GM23338 (cell line): ENCODE data around the gene JAG1. TPM values are rescaled to one million over a fixed set of nuclear protein-coding genes. Genes with fewer than 3 reads are reported as not detected.

ENCODE experiments used
- ATAC-seq: fragments of 200-7000 bp; cut with Tn5 transposase; 3 replicates; pipeline ENCODE4 v1.9.1; 2020
- DNase-seq: peaks from one replicate; pipeline ENCODE4 v3.0.0-alpha.2; 2015; ENCODE audit warnings: low spot score
- H2AFZ ChIP-seq: fragments of 200-600 bp; sonication (generic); 2 replicates; pipeline ENCODE4 v1.8.0; 2016; ENCODE audit warnings: antibody characterized with exemption, mild to moderate bottlenecking, moderate library complexity
- H3F3A ChIP-seq: fragments of 200-600 bp; sonication (generic); replicated peaks from 2 replicates; pipeline ENCODE4 v1.8.0; 2017; ENCODE audit warnings: antibody characterized with exemption, mixed run types, low read depth
- H3K27ac ChIP-seq: fragments of 200-600 bp; sonication (generic); 2 replicates; pipeline ENCODE4 v1.6.1; 2016; ENCODE audit warnings: low read depth
- H3K27me3 ChIP-seq: fragments of 200-600 bp; sonication (generic); 2 replicates; pipeline ENCODE4 v1.8.0; 2016; ENCODE audit warnings: mild to moderate bottlenecking, mixed run types, moderate library complexity; ENCODE audit not compliant: insufficient read depth
- H3K36me3 ChIP-seq: fragments of 200-600 bp; sonication (generic); 2 replicates; pipeline ENCODE4 v1.8.0; 2016; ENCODE audit warnings: mild to moderate bottlenecking; ENCODE audit not compliant: insufficient read depth
- H3K4me1 ChIP-seq: fragments of 200-600 bp; sonication (generic); 2 replicates; pipeline ENCODE4 v1.8.0; 2016; ENCODE audit warnings: mild to moderate bottlenecking, moderate library complexity; ENCODE audit not compliant: insufficient read depth
- H3K4me2 ChIP-seq: fragments of 200-600 bp; sonication (generic); 2 replicates; pipeline ENCODE4 v1.7.1; 2017; ENCODE audit warnings: mixed run types
- H3K4me3 ChIP-seq: fragments of 200-600 bp; sonication (generic); 2 replicates; pipeline ENCODE4 v1.6.1; 2016; ENCODE audit warnings: mixed run types
- H3K79me2 ChIP-seq: fragments of 200-600 bp; sonication (generic); replicated peaks from 2 replicates; pipeline ENCODE4 v1.8.0; 2017; ENCODE audit warnings: mild to moderate bottlenecking; ENCODE audit not compliant: insufficient read depth
- H3K9me2 ChIP-seq: fragments of 200-600 bp; sonication (generic); 2 replicates; pipeline ENCODE4 v1.8.0; 2017; ENCODE audit not compliant: insufficient read depth
- H4K20me1 ChIP-seq: fragments of 200-600 bp; sonication (generic); replicated peaks from 2 replicates; pipeline ENCODE4 v1.8.0; 2017; ENCODE audit warnings: mild to moderate bottlenecking; ENCODE audit not compliant: insufficient read depth
- H3K27ac Mint-ChIP-seq: 2 replicates; pipeline ENCODE4 v1.8.0; 2020; ENCODE audit warnings: inconsistent platforms, mild to moderate bottlenecking, moderate library complexity, mixed read lengths
- H3K27me3 Mint-ChIP-seq: 3 replicates; pipeline ENCODE4 v1.8.0; 2022; ENCODE audit warnings: low read depth, mild to moderate bottlenecking, moderate library complexity, mixed read lengths, inconsistent platforms; ENCODE audit not compliant: insufficient read depth, poor library complexity
- H3K36me3 Mint-ChIP-seq: 3 replicates; pipeline ENCODE4 v1.8.0; 2021; ENCODE audit warnings: low read depth, mild to moderate bottlenecking, inconsistent platforms, moderate library complexity, mixed read lengths
- H3K4me1 Mint-ChIP-seq: 3 replicates; pipeline ENCODE4 v1.8.0; 2020; ENCODE audit warnings: mild to moderate bottlenecking, inconsistent platforms, mixed read lengths
- H3K4me3 Mint-ChIP-seq: 3 replicates; pipeline ENCODE4 v1.8.0; 2021; ENCODE audit warnings: moderate library complexity, mild to moderate bottlenecking, inconsistent platforms, mixed read lengths
- H3K9me3 Mint-ChIP-seq: 3 replicates; pipeline ENCODE4 v1.8.0; 2020; ENCODE audit warnings: moderate library complexity, mild to moderate bottlenecking, inconsistent platforms, mixed read lengths
- CREB1 ChIP-seq: fragments of 250-450 bp; sonication (Bioruptor Pico); IDR thresholded peaks from 2 replicates; pipeline ENCODE4 v1.5.0; 2020; ENCODE audit warnings: low read depth, mild to moderate bottlenecking, moderate library complexity
- EZH2 ChIP-seq: fragments of 200-600 bp; sonication (generic); IDR thresholded peaks from one replicate; pipeline ENCODE4 v1.8.0; 2017; ENCODE audit warnings: antibody characterized with exemption, mild to moderate bottlenecking, low read depth; ENCODE audit not compliant: unreplicated experiment
- JUNB ChIP-seq: IDR thresholded peaks from one replicate; pipeline ENCODE4 v1.6.1; 2016; ENCODE audit warnings: antibody characterized with exemption; ENCODE audit not compliant: unreplicated experiment
- NANOG ChIP-seq: IDR thresholded peaks from 2 replicates; pipeline ENCODE4 v1.6.1; 2016; ENCODE audit warnings: antibody characterized with exemption, borderline replicate concordance
- POLR2AphosphoS5 ChIP-seq: IDR thresholded peaks from 2 replicates; pipeline ENCODE4 v1.6.1; 2016; ENCODE audit warnings: antibody characterized with exemption, low read depth
- STAT1 ChIP-seq: IDR thresholded peaks from one replicate; pipeline ENCODE4 v1.6.1; 2016; ENCODE audit warnings: antibody characterized with exemption; ENCODE audit not compliant: unreplicated experiment
- ZNF114 ChIP-seq: fragments of 250-450 bp; sonication (Bioruptor Pico); IDR thresholded peaks from 2 replicates; pipeline ENCODE4 v1.5.0; 2020; ENCODE audit warnings: mild to moderate bottlenecking, moderate library complexity
- ZNF331 ChIP-seq: fragments of 250-450 bp; sonication (Bioruptor Pico); IDR thresholded peaks from 2 replicates; pipeline ENCODE4 v1.5.0; 2020; ENCODE audit warnings: low read depth, mild to moderate bottlenecking, moderate library complexity
- polyA plus RNA-seq: library from polyadenylated mRNA; unstranded; fragments of >200 nt; fragmentation: Nextera tagmentation; extraction: Ambion mirVana; gene quantifications from 2 replicates; pipeline ENCODE4 v1.2.1, GENCODE V29; 2016
- total RNA-seq: library from RNA; depleted of rRNA; stranded (reverse); fragments of >200 nt; shearing (Covaris generic); gene quantifications from 2 replicates; pipeline ENCODE4 v1.2.3, GENCODE V29; 2014
- TF ChIP-seq, protein P1 (sequence below): IDR thresholded peaks from 2 replicates; pipeline ENCODE4 v1.6.1; 2016; ENCODE audit warnings: antibody characterized with exemption
- TF ChIP-seq, protein P2 (sequence below), 2 experiments: fragments of 200-600 bp in 1 of 2; sonication (generic) in 1 of 2; conservative IDR thresholded peaks; 2 replicates each; pipeline versions ENCODE4 v1.5.1 to v1.6.1; 2016 to 2017; ENCODE audit warnings: antibody characterized with exemption in 2 of 2, low read depth in 2 of 2, mild to moderate bottlenecking in 2 of 2, moderate library complexity in 1 of 2
- TF ChIP-seq, protein P3 (sequence below): IDR thresholded peaks from one replicate; pipeline ENCODE4 v1.6.1; 2018; ENCODE audit warnings: antibody characterized with exemption; ENCODE audit not compliant: unreplicated experiment
- TF ChIP-seq, protein P4 (sequence below): fragments of 250-450 bp; sonication (Bioruptor Pico); IDR thresholded peaks from 2 replicates; pipeline ENCODE4 v1.5.0; 2020; ENCODE audit warnings: mild to moderate bottlenecking, moderate library complexity

Gene JAG1
- total and polyA plus RNA-seq, 2 experiments from 2014 or later = 9.7 to 46.5 TPM

DNA sequence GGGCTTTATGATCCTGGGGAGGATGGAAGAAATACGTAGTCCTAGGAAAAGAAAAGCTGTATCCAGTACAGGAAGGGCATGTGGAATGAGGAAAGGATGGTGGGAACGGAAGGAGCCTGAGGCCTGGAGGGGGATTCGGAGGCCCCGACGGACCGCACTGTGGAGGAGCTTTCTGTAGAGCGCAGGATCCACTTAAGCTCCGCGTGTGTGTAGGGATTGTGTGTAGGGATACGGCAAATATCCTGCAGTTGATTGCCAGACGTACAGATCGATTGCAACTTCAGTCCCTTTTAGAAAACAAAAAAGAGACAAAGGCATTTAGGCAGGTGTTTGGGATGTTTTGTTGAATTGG lies 32.6 kb upstream of the JAG1 start:
- H3K4me3 Mint-ChIP-seq = no peak overlapping the region
- no peak overlapping the region for H3K4me2 ChIP-seq
- no peak overlapping the region for H3K27ac ChIP-seq
- no peak overlapping the region; the same call in 1 of the 2 replicates for H3K27ac Mint-ChIP-seq
- H3K4me1 Mint-ChIP-seq = peaks cover 4% of the 10 kb centered on the region; the same call in 2 of the 3 replicates
- no peaks in the 10 kb centered on the region for H3F3A ChIP-seq
- no peak overlapping the region for H3K4me3 ChIP-seq
- H3K36me3 Mint-ChIP-seq = 0 out of 3 replicates have a peak, but pooled peaks cover 2% of the 10 kb centered on the region
- H3K27me3 Mint-ChIP-seq = peaks cover 2% of the 10 kb centered on the region
- H3K9me2 ChIP-seq = peaks cover 8% of the 10 kb centered on the region; the same call in 1 of the 2 replicates
- H3K9me3 Mint-ChIP-seq = 0 out of 3 replicates have a peak, but pooled peaks cover 2% of the 10 kb centered on the region
- H3K79me2 ChIP-seq = no peaks in the 10 kb centered on the region
- TF ChIP-seq, protein P1, sequence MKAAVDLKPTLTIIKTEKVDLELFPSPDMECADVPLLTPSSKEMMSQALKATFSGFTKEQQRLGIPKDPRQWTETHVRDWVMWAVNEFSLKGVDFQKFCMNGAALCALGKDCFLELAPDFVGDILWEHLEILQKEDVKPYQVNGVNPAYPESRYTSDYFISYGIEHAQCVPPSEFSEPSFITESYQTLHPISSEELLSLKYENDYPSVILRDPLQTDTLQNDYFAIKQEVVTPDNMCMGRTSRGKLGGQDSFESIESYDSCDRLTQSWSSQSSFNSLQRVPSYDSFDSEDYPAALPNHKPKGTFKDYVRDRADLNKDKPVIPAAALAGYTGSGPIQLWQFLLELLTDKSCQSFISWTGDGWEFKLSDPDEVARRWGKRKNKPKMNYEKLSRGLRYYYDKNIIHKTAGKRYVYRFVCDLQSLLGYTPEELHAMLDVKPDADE = no peak
- no peak for TF ChIP-seq STAT1
- TF ChIP-seq CREB1 (CRISPR knock-in tag) = no peak
- TF ChIP-seq NANOG = no peak
- TF ChIP-seq, protein P2, sequence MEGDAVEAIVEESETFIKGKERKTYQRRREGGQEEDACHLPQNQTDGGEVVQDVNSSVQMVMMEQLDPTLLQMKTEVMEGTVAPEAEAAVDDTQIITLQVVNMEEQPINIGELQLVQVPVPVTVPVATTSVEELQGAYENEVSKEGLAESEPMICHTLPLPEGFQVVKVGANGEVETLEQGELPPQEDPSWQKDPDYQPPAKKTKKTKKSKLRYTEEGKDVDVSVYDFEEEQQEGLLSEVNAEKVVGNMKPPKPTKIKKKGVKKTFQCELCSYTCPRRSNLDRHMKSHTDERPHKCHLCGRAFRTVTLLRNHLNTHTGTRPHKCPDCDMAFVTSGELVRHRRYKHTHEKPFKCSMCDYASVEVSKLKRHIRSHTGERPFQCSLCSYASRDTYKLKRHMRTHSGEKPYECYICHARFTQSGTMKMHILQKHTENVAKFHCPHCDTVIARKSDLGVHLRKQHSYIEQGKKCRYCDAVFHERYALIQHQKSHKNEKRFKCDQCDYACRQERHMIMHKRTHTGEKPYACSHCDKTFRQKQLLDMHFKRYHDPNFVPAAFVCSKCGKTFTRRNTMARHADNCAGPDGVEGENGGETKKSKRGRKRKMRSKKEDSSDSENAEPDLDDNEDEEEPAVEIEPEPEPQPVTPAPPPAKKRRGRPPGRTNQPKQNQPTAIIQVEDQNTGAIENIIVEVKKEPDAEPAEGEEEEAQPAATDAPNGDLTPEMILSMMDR (conservative IDR thresholded peaks at IDR 0.05; ENCODE audit: low read depth in 2 of 2) = no peak
- TF ChIP-seq EZH2 = no peak
- TF ChIP-seq ZNF114 (CRISPR knock-in tag) = no peak
- TF ChIP-seq ZNF331 = no peak
- no peak for TF ChIP-seq POLR2AphosphoS5
- TF ChIP-seq, protein P3, sequence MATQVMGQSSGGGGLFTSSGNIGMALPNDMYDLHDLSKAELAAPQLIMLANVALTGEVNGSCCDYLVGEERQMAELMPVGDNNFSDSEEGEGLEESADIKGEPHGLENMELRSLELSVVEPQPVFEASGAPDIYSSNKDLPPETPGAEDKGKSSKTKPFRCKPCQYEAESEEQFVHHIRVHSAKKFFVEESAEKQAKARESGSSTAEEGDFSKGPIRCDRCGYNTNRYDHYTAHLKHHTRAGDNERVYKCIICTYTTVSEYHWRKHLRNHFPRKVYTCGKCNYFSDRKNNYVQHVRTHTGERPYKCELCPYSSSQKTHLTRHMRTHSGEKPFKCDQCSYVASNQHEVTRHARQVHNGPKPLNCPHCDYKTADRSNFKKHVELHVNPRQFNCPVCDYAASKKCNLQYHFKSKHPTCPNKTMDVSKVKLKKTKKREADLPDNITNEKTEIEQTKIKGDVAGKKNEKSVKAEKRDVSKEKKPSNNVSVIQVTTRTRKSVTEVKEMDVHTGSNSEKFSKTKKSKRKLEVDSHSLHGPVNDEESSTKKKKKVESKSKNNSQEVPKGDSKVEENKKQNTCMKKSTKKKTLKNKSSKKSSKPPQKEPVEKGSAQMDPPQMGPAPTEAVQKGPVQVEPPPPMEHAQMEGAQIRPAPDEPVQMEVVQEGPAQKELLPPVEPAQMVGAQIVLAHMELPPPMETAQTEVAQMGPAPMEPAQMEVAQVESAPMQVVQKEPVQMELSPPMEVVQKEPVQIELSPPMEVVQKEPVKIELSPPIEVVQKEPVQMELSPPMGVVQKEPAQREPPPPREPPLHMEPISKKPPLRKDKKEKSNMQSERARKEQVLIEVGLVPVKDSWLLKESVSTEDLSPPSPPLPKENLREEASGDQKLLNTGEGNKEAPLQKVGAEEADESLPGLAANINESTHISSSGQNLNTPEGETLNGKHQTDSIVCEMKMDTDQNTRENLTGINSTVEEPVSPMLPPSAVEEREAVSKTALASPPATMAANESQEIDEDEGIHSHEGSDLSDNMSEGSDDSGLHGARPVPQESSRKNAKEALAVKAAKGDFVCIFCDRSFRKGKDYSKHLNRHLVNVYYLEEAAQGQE = no peak
- TF ChIP-seq, protein P4, sequence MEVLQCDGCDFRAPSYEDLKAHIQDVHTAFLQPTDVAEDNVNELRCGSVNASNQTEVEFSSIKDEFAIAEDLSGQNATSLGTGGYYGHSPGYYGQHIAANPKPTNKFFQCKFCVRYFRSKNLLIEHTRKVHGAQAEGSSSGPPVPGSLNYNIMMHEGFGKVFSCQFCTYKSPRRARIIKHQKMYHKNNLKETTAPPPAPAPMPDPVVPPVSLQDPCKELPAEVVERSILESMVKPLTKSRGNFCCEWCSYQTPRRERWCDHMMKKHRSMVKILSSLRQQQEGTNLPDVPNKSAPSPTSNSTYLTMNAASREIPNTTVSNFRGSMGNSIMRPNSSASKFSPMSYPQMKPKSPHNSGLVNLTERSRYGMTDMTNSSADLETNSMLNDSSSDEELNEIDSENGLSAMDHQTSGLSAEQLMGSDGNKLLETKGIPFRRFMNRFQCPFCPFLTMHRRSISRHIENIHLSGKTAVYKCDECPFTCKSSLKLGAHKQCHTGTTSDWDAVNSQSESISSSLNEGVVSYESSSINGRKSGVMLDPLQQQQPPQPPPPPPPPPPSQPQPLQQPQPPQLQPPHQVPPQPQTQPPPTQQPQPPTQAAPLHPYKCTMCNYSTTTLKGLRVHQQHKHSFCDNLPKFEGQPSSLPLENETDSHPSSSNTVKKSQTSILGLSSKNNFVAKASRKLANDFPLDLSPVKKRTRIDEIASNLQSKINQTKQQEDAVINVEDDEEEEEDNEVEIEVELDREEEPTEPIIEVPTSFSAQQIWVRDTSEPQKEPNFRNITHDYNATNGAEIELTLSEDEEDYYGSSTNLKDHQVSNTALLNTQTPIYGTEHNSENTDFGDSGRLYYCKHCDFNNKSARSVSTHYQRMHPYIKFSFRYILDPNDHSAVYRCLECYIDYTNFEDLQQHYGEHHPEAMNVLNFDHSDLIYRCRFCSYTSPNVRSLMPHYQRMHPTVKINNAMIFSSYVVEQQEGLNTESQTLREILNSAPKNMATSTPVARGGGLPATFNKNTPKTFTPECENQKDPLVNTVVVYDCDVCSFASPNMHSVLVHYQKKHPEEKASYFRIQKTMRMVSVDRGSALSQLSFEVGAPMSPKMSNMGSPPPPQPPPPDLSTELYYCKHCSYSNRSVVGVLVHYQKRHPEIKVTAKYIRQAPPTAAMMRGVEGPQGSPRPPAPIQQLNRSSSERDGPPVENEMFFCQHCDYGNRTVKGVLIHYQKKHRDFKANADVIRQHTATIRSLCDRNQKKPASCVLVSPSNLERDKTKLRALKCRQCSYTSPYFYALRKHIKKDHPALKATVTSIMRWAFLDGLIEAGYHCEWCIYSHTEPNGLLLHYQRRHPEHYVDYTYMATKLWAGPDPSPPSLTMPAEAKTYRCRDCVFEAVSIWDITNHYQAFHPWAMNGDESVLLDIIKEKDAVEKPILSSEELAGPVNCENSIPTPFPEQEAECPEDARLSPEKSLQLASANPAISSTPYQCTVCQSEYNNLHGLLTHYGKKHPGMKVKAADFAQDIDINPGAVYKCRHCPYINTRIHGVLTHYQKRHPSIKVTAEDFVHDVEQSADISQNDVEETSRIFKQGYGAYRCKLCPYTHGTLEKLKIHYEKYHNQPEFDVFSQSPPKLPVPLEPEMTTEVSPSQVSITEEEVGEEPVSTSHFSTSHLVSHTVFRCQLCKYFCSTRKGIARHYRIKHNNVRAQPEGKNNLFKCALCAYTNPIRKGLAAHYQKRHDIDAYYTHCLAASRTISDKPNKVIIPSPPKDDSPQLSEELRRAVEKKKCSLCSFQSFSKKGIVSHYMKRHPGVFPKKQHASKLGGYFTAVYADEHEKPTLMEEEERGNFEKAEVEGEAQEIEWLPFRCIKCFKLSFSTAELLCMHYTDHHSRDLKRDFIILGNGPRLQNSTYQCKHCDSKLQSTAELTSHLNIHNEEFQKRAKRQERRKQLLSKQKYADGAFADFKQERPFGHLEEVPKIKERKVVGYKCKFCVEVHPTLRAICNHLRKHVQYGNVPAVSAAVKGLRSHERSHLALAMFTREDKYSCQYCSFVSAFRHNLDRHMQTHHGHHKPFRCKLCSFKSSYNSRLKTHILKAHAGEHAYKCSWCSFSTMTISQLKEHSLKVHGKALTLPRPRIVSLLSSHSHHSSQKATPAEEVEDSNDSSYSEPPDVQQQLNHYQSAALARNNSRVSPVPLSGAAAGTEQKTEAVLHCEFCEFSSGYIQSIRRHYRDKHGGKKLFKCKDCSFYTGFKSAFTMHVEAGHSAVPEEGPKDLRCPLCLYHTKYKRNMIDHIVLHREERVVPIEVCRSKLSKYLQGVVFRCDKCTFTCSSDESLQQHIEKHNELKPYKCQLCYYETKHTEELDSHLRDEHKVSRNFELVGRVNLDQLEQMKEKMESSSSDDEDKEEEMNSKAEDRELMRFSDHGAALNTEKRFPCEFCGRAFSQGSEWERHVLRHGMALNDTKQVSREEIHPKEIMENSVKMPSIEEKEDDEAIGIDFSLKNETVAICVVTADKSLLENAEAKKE (CRISPR knock-in tag) = no peak
- no peak for TF ChIP-seq JUNB
- no peak for DNase-seq
- no peaks in the 10 kb centered on the region for H3K27me3 ChIP-seq
- ATAC-seq = no peak
- H3K36me3 ChIP-seq = no peaks in the 10 kb centered on the region
- no peaks in the 10 kb centered on the region for H3K4me1 ChIP-seq
- no peaks in the 10 kb centered on the region for H4K20me1 ChIP-seq
- H2AFZ ChIP-seq = no peak overlapping the region
